H9 (cell line): ENCODE results near the gene JAML. TPM values are rescaled to one million over a fixed set of nuclear protein-coding genes. Genes with fewer than 3 reads are reported as not detected.

Experiments used
- DNase-seq: peaks from one replicate; pipeline ENCODE4 v3.0.0-alpha.2; 2017
- H2AFZ ChIP-seq: one replicate; pipeline ENCODE4 v1.6.1; 2013; ENCODE audit warnings: mild to moderate bottlenecking, low read length, control low read depth, moderate library complexity
- H2AK5ac ChIP-seq: 2 replicates; pipeline ENCODE4 v1.6.1; 2013; ENCODE audit warnings: low read length, control low read depth, mixed read lengths; ENCODE audit not compliant: insufficient read length
- H2BK120ac ChIP-seq: one replicate; pipeline ENCODE4 v1.6.1; 2013; ENCODE audit warnings: low read depth, mild to moderate bottlenecking, low read length, control low read depth, inconsistent platforms; ENCODE audit not compliant: poor library complexity, severe bottlenecking
- H2BK12ac ChIP-seq: 2 replicates; pipeline ENCODE4 v1.6.1; 2013; ENCODE audit warnings: low read length, control low read depth, mixed read lengths, low read depth; ENCODE audit not compliant: insufficient read length
- H2BK15ac ChIP-seq: 2 replicates; pipeline ENCODE4 v1.6.1; 2013; ENCODE audit warnings: low read depth, low read length, control low read depth
- H2BK20ac ChIP-seq: one replicate; pipeline ENCODE4 v1.6.1; 2013; ENCODE audit warnings: low read depth, mild to moderate bottlenecking, low read length, control low read depth, inconsistent platforms; ENCODE audit not compliant: poor library complexity, severe bottlenecking
- H2BK5ac ChIP-seq: 2 replicates; pipeline ENCODE4 v1.6.1; 2013; ENCODE audit warnings: low read length, control low read depth, mixed read lengths; ENCODE audit not compliant: insufficient read length
- H3K14ac ChIP-seq: 2 replicates; pipeline ENCODE4 v1.6.1; 2013; ENCODE audit warnings: low read length, control low read depth; ENCODE audit not compliant: insufficient read depth
- H3K18ac ChIP-seq: 2 replicates; pipeline ENCODE4 v1.6.1; 2013; ENCODE audit warnings: low read depth, mild to moderate bottlenecking, mixed read lengths, low read length, control low read depth; ENCODE audit not compliant: insufficient read length
- H3K23ac ChIP-seq: 2 replicates; pipeline ENCODE4 v1.6.1; 2013; ENCODE audit warnings: low read length, control low read depth, mixed read lengths, low read depth; ENCODE audit not compliant: insufficient read length
- H3K23me2 ChIP-seq: 2 replicates; pipeline ENCODE4 v1.6.1; 2013; ENCODE audit warnings: low read depth, mild to moderate bottlenecking, mixed read lengths, low read length, control low read depth; ENCODE audit not compliant: insufficient read length, poor library complexity, severe bottlenecking
- H3K27ac ChIP-seq: 2 replicates; pipeline ENCODE4 v1.5.1; 2013; ENCODE audit warnings: low read length, control low read depth, mixed read lengths, low read depth; ENCODE audit not compliant: insufficient read length
- H3K27me3 ChIP-seq: 2 replicates; pipeline ENCODE4 v1.6.1; 2013; ENCODE audit warnings: low read length, control low read depth, inconsistent platforms; ENCODE audit not compliant: insufficient read depth
- H3K4ac ChIP-seq: 2 replicates; pipeline ENCODE4 v1.6.1; 2013; ENCODE audit warnings: low read depth, mild to moderate bottlenecking, control low read depth, inconsistent platforms, low read length, moderate library complexity
- H3K4me1 ChIP-seq: 2 replicates; pipeline ENCODE4 v1.6.1; 2013; ENCODE audit warnings: low read length, control low read depth, inconsistent platforms; ENCODE audit not compliant: insufficient read depth
- H3K4me2 ChIP-seq: 2 replicates; pipeline ENCODE4 v1.6.1; 2013; ENCODE audit warnings: low read length, control low read depth, mixed read lengths; ENCODE audit not compliant: insufficient read length, insufficient read depth
- H3K56ac ChIP-seq: 2 replicates; pipeline ENCODE4 v1.6.1; 2013; ENCODE audit warnings: low read depth, mild to moderate bottlenecking, mixed read lengths, low read length, control low read depth; ENCODE audit not compliant: insufficient read length
- H3K79me1 ChIP-seq: 2 replicates; pipeline ENCODE4 v1.6.1; 2013; ENCODE audit warnings: low read depth, mild to moderate bottlenecking, moderate library complexity, low read length, control low read depth, inconsistent platforms; ENCODE audit not compliant: insufficient read depth, poor library complexity, severe bottlenecking
- H3K79me2 ChIP-seq: 2 replicates; pipeline ENCODE4 v1.6.1; 2013; ENCODE audit warnings: low read length, control low read depth, inconsistent platforms; ENCODE audit not compliant: insufficient read depth
- H3K9ac ChIP-seq: 2 replicates; pipeline ENCODE4 v1.6.1; 2013; ENCODE audit warnings: low read length, control low read depth, mixed read lengths; ENCODE audit not compliant: insufficient read length; ENCODE audit errors: extremely low read depth
- H3K9me3 ChIP-seq: one replicate; pipeline ENCODE4 v1.6.1; 2013; ENCODE audit warnings: low read depth, low read length, inconsistent platforms; ENCODE audit not compliant: control insufficient read depth
- H3T11ph ChIP-seq: one replicate; pipeline ENCODE4 v1.6.1; 2013; ENCODE audit warnings: mild to moderate bottlenecking, low read length, control low read depth, inconsistent platforms
- H4K20me1 ChIP-seq: one replicate; pipeline ENCODE4 v1.6.1; 2013; ENCODE audit not compliant: control insufficient read depth, insufficient read length, insufficient read depth
- H4K5ac ChIP-seq: 2 replicates; pipeline ENCODE4 v1.6.1; 2013; ENCODE audit warnings: low read depth, mild to moderate bottlenecking, mixed read lengths, low read length, control low read depth; ENCODE audit not compliant: insufficient read length
- H4K8ac ChIP-seq: replicated peaks from 2 replicates; pipeline ENCODE4 v1.6.1; 2013; ENCODE audit warnings: low read length, control low read depth, mixed read lengths, low read depth; ENCODE audit not compliant: insufficient read length
- H4K91ac ChIP-seq: 2 replicates; pipeline ENCODE4 v1.6.1; 2013; ENCODE audit warnings: low read depth, mild to moderate bottlenecking, moderate library complexity, mixed read lengths, low read length, control low read depth; ENCODE audit not compliant: insufficient read length
- H3K27ac Mint-ChIP-seq, 3 experiments: 2 replicates in 2 of 3; 3 replicates in 1 of 3; pipeline ENCODE4 v1.8.0; 2020 to 2021; ENCODE audit warnings: mixed read lengths in 3 of 3, mild to moderate bottlenecking in 1 of 3, moderate library complexity in 1 of 3
- H3K27me3 Mint-ChIP-seq: 2 replicates; pipeline ENCODE4 v1.8.0; 2021; ENCODE audit warnings: low read depth, mild to moderate bottlenecking, moderate library complexity, mixed read lengths
- H3K36me3 Mint-ChIP-seq, 3 experiments: 2 replicates in 2 of 3; 3 replicates in 1 of 3; pipeline ENCODE4 v1.8.0; 2020 to 2021; ENCODE audit warnings: low read depth in 3 of 3, mixed read lengths in 3 of 3; ENCODE audit not compliant: insufficient read depth in 1 of 3
- H3K4me1 Mint-ChIP-seq, 2 experiments: 2 replicates each; pipeline ENCODE4 v1.8.0; 2020; ENCODE audit warnings: mixed read lengths in 2 of 2
- H3K4me3 Mint-ChIP-seq, 2 experiments: 2 replicates in 1 of 2; 3 replicates in 1 of 2; pipeline ENCODE4 v1.8.0; 2020 to 2021; ENCODE audit warnings: mild to moderate bottlenecking in 2 of 2, mixed read lengths in 2 of 2, moderate library complexity in 1 of 2
- H3K9me3 Mint-ChIP-seq, 2 experiments: 2 replicates in 1 of 2; 3 replicates in 1 of 2; pipeline ENCODE4 v1.8.0; 2020; ENCODE audit warnings: mild to moderate bottlenecking in 2 of 2, mixed read lengths in 2 of 2, moderate library complexity in 1 of 2
- CTCF ChIP-seq: fragments of 200-600 bp; sonication (generic); conservative IDR thresholded peaks from 3 replicates; pipeline ENCODE4 v1.8.0; 2021; ENCODE audit warnings: antibody characterized with exemption, mild to moderate bottlenecking
- whole genome bisulfite sequencing: extraction: QIAGEN DNeasy Blood & Tissue Kit; methylation state at CpG from one replicate; pipeline ENCODE4 v1.1.7; 2013; ENCODE audit warnings: missing lambda C conversion rate, low lambda C conversion rate, mixed read lengths; ENCODE audit not compliant: insufficient read length; ENCODE audit errors: extremely low coverage; 5-methylcytosine and 5-hydroxymethylcytosine counted together
- total RNA-seq: library from RNA; stranded (reverse); gene quantifications from 2 replicates; pipeline ENCODE4 v1.2.1, GENCODE V29; 2021

JAML gene
- total RNA-seq, 1 experiment from 2014 or later = 0.48 TPM

GRCh38 chr11:118176778-118177134, 48.1 kb downstream of the JAML start:
- no peaks in the 10 kb centered on the region for H3K79me2 ChIP-seq
- peaks cover 11% of the 10 kb centered on the region for H3K23me2 ChIP-seq
- H3K4me2 ChIP-seq = peak overlapping the region; percentile 90
- Mint-ChIP-seq H3K4me3 (peak overlapping the region in 1 of 2 experiments; percentile 86; a peak in 2 of 5 replicates), H3K27me3 (peaks cover 55% of the 10 kb centered on the region), H3K27ac (no peak overlapping the region), H3K36me3 (no peaks in the 10 kb centered on the region), H3K4me1 (peaks cover 37 to 43% of the 10 kb centered on the region in 2 experiments), H3K9me3 (no peaks in the 10 kb centered on the region; a peak in 1 of 5 replicates)
- no peak for DNase-seq
- TF ChIP-seq CTCF = no peak
- H3K79me1 ChIP-seq = no peaks in the 10 kb centered on the region
- no peak overlapping the region for H4K91ac ChIP-seq
- H4K5ac ChIP-seq = no peak overlapping the region
- H2BK5ac ChIP-seq = no peak overlapping the region
- H2AK5ac ChIP-seq = no peak overlapping the region
- no peak overlapping the region for H2BK12ac ChIP-seq
- no CpG with 5 or more reads among the region's 4 CpGs for WGBS
- H2BK20ac ChIP-seq = no peak overlapping the region
- H3T11ph ChIP-seq = no peak overlapping the region
- H4K20me1 ChIP-seq = no peaks in the 10 kb centered on the region
- no peak overlapping the region for H4K8ac ChIP-seq
- H2BK120ac ChIP-seq = no peak overlapping the region
- no peak overlapping the region for H3K27ac ChIP-seq
- peaks cover 19% of the 10 kb centered on the region; the same call in 1 of the 2 replicates for H3K27me3 ChIP-seq
- H3K56ac ChIP-seq = no peak overlapping the region
- H3K4me1 ChIP-seq = peaks cover 6% of the 10 kb centered on the region; the same call in 1 of the 2 replicates
- no peak overlapping the region for H3K9ac ChIP-seq
- H3K18ac ChIP-seq = no peak overlapping the region
- H3K23ac ChIP-seq = no peak overlapping the region
- no peak overlapping the region for H2BK15ac ChIP-seq
- H3K14ac ChIP-seq = no peak overlapping the region
- no peak overlapping the region for H3K4ac ChIP-seq
- no peaks in the 10 kb centered on the region for H3K9me3 ChIP-seq
- H2AFZ ChIP-seq = no peak overlapping the region
